HG03565 (cell line): ENCODE measurements around the gene SRGAP2B.
"Not testable (repeated sequence)": the region's sequence is repeated elsewhere in the genome, so short reads cannot be mapped to it uniquely, and the experiment has no call there.

ENCODE experiments used
- ATAC-seq: cut with Tn5 transposase; IDR thresholded peaks from one replicate; pipeline ENCODE4 v1.9.1; 2021; ENCODE audit warnings: mild to moderate bottlenecking, moderate library complexity; ENCODE audit not compliant: unreplicated experiment

SRGAP2B gene

DNA sequence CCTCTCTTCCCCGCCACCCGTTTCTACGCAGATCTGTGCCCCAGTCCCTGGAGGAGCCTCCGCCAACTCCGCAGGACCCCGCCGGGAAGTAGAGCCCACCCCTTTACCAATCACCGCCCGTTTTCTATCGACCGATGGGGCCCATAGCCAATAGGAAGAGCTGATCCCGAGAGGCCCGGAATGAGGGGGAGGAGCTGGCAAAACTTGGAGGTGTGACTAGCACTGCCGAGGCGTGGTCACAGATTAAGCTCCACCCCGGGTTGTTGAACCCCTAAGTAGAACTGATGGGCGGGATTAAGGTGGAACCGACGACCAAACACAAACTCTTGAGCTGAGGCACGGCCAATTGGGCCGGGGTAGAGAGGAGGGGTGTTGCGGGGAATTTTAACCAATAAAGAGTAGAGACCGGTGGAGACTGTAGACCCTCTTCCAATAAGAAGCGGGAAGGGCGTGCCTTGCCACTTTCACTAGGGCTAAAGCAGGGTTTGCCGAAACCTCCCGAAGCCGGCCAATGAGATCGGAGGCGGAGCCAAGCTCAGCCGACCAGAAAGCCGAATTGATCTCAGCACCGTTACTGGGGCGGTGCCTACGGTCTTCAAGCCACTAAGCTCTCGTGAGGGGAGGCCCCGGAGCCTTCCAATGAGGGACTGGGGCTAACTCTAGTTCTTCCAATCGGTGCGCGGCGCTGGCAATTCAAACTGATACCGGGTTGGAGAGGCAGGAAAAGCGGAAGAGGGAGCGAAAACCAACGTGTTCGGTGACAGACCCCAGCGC, at the start of gene SRGAP2B, which contains the start of gene FAM72D:
TSS of gene SRGAP2B (minus strand) at position 45 of the 774 bp plus-strand sequence. CDS start 2,427 bp downstream, outside the sequence.
TSS of gene FAM72D (plus strand) at position 691 of the 774 bp plus-strand sequence. CDS start 874 bp downstream, outside the sequence.
- ATAC-seq, result peak; percentile 86

DNA sequence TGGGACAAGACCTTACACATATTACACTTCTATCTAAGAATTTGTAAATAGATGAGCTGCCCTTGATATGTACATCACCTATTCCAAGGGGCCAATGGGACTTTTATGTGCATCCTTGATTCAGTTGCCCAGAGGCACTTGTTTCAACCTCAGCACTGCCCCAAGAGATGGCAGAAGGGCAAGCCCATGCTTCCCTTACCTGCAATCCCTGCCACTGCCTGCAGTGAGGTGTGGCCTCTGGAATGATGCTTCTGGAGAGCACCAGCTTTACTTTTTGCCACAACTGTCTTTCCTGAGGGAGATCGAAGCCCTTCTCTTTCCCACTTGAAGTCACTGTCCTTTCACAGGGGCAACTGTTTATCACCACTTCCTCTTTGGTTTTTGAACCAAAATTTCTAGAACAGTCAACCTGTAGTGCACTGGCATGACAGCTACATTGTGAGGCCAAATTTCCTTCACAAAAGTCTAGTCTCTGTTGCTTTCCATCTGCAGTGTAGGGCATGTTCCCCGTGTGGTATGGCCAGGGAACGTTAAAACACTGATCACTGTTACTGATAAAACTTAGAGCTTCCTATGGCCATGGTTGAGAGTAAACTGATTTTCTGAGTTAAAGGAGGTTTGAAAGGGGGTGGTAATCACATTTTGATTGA, 49.3 kb upstream of the SRGAP2B start:
- not testable (repeated sequence) for ATAC-seq

DNA sequence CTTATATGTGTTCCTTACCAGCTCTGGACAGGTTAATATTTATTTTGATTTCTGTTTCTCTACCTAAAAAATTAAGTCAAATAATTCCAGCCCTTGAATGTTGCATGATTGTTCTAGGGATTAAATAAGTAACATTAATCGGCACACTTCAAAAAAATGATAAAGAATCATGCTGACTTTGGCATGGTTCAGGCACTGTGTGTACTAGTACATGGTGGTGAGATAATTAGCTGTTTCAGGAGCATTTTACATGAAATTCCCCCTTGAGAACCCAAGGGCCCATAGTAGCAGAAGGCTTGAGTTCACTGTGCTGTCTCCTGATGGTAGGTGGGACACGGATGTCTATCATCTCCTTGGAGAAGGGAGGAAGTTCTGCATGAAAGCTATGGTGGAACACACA, 45.4 kb upstream of the SRGAP2B start:
- not testable (repeated sequence) for ATAC-seq

DNA sequence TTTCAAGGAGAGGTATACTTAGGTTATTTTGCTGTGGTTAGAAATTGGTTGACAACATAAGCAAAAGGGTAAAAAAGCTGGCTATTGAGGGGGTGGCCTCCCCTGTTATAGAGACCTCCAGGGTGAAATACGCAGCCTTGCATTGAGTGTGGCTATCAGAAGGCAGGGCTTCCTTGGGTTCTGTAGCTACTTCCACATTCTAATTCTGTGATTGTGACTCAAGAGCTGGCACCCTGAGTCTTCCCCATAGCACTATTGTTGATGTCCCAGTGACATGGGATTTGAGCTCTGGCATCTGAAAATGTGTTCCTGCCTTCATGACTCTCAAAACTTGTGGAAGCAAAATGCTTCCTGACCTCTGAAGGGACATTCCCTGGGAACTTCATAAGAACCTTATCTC, 39.3 kb upstream of the SRGAP2B start:
- not testable (repeated sequence) for ATAC-seq

DNA sequence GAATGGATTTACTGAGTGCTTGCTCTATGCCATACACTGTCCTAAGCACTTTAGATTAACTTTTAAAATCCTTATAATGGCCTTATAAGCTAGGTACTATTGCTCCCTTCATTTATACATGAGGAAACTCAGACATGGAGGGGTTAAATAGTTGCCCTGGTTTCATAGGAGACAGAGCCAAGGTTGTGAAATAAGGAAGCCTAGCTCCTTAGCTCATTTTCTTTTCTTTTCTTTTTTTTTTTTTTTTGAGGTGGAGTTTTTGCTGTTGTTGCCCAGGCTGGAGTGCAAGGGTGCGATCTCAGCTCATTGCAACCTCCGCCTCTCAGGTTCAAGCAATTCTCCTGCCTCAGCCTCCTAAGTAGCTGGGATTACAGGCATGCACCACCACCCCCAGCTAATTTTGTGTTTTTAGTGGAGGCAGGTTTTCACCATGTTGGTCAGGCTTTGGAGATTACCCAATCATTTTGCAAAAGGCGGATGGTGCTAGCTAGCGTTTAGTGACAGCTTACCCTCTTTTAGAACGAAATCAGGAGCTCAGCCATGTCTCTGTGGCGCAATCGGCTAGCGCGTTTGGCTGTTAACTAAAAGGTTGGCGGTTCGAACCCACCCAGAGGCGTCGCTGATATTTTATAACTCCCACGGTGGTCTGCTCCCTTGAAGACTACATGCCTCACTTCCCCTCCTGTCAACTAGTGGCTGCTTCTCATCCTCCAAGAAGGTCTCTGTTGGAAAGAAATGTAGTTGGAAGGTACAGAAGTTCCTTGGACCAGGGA, 33.8 kb upstream of the SRGAP2B start:
- ATAC-seq, result not testable (repeated sequence)

DNA sequence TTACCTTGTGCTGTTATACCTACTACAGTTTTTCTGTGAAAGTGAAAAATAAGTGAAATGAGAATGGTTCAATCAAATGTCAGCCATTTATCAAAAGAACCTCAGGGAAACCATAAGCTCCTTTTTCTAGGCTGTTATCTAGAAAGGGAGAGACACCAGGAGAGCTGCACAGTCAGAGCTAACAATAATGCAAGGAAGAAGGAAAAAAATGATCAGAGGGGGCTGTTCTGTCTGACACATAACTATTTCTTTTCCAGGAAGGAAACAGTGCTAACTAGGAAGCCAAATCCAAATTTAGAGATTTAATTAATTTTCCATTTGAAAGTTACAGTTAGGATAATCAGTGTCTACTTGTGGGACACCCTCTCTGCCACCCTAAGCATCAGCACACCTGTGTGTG, 32.0 kb upstream of the SRGAP2B start:
- not testable (repeated sequence) for ATAC-seq

DNA sequence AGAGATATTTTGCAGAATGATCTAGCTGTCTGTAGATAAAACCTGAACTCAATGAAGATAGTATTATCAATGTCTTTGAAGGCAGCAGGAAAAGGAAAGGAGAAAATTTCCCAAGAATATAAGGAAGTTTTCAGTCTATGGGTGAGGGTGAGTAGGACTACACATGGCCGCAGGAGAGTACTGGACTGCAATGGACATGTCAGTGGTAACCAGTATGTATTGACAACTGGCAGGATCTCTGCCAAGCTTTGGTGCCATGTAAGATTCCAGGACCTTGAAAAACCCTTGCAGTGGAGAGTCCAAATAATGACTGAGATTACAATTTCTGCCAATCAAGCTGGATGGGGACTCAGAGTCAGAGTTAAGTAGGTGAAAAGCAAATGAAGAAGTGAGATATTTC, 30.0 kb upstream of the SRGAP2B start:
- ATAC-seq, result not testable (repeated sequence)

DNA sequence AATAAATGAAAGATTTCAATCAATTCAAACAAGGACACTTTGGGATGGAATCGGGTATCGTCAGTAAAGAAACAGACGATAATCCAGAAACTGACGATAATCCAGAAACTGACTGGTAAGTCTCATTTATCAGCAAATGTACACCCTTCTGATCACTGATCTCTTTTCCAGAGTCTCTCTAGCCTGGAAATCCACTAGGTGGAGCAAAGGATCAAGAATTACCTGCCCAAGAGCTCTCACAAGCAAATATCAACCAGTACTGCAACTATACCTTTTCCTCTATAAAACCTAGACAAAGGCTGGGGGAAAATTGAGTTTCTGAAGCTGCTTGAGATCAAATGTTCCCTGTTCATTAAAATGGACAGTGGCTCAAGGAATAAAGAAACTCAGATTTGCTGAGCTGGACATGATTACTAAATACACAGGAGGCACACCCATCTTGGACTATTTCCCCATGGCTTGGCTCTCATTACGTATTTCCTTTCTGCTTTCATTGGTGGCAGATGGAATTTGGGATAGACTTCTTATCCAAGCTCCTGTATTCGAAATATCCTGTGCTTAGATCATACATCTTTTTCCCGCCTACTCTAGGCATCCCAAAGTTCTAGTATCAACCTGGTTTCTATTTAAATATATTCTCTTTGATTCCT, 29.0 kb upstream of the SRGAP2B start:
- not testable (repeated sequence) for ATAC-seq

DNA sequence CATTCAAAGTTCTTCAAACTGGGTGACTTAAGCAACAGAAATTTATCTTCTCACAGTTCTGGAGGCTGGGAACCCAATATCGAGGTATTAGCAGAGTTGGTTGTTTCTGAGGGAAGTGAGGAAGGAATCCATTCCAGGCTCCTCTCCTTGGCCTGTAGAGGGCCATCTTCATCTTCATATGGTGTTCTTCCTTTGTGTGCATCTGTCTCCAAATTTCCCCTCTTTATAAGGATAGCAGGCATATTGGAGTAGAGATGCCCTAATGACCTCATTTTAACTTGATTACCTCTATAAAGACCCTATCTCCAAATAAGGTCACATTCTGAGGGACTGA, 27.9 kb upstream of the SRGAP2B start:
- not testable (repeated sequence) for ATAC-seq

DNA sequence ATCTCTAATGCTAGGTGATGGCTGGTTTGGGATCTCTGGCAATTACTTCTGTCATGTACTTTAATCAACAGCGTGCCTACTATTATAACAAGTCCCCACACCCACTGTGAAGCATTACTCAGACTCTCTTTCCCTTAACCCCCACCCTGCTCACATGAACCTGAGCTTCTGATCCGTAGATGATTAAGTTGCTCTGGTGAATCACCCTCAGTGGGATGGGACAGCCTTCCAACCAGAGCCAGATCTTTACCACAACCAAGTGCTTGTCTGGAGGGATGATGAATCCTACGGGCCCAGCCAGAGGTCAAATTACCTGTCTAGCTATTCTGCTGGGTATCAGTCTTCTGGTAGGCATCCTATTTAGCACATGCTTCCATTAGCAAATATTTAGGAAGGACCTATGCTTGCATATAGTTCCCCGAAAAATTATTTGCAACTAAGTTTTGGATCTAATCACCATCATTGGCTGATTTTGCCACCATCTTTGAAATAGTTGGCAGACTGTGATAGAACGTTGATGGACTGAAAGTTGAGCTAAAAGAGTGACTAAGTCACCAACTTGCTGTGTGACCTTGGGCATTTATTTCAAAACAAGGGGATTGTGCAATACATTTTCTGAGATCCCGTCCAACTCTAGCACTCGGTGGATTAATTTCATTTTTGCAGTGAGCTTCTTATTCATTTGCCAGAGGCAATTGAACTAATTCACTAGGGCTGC, 27.4 kb upstream of the SRGAP2B start:
- not testable (repeated sequence) for ATAC-seq

DNA sequence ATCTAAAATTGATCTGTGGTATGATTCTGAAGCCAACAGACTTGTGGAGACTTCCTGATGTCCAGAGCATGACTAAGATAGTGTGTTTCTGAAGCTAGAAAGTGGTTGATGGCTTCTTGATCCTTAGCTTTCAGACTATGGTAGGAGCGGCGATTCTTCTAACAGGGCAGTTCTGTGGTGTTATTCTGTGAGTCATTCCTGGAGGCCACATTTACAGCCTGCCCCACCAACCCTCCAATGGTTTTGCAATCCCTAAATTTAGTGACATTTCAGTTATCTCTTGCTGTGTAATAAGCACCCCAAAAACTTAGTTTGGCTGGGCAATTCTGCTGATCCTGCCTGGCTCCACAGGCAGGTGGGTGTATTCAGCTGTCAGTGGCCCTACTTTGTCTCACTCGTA, 24.7 kb upstream of the SRGAP2B start:
- ATAC-seq, result not testable (repeated sequence)

DNA sequence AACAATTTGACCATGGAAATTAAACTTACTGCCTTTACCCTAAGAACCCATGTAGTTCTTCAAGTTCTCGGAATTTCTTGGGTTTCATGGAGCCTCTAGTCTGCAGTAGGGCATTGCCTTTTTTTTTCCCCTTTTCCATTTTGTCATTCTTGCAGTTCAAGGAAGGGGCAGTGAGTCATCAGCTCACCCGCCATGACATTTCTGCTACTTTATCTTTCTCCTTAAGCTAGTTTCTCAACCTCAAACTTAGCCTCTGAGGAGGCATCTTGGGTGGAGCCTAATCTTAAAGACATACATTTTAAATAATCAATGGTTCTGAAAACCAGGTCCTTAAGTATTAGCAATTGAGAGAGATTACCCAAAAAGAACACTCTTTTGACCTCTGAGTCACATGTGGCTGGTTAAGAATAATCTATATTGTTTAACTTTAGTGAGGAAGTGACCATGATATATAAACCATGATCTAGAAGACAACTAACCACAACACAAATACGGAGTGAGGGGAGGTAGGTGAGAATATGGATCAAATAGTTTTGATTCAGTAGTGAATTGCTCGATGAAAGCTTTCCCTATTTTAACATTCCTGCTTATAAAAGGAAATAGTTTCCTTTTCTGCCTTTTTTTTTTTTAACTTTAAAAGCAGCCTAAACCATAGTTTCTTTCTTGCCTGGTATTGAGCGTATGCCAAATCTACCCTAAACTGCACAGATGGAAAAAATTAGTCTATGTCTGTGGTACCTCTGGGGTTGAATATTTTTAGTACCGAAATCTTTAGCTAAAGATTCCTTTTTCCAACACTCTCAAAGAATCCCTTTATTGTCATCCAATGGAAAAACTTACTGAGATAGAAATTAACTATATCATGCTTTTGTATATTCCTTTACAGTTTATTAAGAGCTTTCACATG, 20.7 kb upstream of the SRGAP2B start:
- not testable (repeated sequence) for ATAC-seq

DNA sequence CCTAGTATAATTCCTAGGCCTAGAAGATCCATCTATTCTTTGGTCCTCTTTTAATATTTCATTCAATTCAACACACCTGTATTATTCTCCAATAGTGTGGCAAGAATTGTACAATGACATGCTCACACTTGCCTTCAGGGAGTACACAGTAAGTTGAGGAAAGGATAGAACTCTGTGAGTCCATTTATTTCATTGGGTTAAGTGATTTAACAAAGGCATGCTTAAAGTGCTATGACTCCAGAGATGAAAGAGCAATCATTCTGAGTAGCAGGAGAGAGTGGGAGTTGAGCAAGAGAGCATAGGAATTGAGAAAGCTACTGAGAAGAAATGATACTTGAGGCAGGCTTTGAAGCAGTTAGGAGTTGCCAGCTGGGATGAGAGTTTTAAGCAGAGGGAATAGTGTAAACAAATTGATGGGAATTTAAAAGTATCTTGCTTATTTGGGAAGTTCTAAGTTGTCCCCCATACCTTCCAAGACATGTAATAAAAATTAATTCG, 19.5 kb upstream of the SRGAP2B start:
- not testable (repeated sequence) for ATAC-seq

DNA sequence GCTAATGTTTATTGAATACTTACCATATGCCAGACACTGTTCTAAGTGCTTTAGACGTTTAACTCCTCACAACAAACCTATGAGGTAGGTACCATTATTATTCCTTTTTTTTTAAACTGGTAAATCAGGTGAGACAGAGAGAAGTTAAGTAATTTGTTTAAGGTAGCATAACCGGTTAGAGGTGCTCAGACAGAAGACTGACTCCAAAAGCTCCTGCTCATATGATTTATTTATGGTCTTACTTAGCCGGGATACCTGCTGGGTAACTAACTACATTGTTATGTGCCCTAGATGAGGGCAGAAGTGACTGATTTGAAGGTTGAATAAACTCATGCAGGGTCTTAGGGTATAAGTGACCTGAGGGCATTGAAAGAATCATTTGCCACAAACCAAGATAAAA, 17.6 kb upstream of the SRGAP2B start:
- not testable (repeated sequence) for ATAC-seq

DNA sequence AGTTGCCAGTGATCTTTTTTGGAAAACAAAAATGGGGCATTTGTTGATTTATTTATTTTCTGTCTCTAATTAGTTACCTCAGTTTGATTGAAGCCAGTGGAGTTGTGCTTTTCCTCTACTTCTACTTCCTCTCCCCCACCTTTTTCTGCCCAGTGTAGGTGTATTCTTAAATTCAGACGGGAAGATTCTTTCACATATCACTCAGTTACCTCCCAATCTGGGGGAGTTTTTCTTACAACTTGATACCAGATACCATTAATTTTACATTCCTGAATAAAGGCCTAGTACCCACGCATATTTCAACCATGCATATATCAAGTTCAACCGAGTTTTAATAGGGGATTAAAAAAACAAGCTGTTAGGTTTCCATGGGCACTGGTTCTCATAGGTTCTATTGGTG, 16.5 kb upstream of the SRGAP2B start:
- not testable (repeated sequence) for ATAC-seq

DNA sequence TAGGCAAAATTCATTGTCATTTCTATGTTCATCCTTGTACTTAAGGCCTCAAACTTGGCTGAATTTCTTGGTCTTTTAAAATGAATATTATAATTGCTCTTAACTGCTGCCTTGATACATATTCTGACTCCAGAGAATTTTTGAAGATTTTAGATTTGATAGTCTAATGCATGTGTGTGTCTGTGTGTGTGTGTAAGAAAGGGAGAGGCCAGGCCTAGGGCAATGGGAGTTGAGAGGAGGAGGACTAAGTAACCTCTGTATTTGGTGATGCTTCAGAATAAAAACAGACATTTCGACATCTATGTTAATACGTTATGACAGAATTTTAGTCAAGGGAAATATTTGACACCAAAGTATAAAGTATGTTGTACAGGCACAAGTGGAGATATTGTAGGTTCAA, 8.2 kb upstream of the SRGAP2B start:
- ATAC-seq, result not testable (repeated sequence)

DNA sequence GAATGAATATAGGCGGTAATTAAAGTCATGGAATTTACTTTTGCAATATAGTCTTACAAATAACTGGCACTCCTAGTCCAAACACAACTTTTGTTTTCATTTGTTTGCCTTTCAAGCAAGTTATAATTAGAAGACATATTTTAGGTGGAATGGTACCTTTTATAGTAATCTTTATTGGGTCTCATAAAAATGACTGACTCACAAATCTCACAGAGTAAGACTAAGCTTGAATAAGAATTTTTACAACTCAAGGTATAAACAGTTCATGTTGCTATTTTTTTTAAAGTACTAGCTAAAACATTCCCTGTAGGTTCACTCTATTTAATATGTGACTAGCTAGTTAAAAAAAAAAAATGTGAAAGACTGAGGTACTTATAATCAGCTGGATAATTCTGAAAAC, 6.6 kb upstream of the SRGAP2B start:
- not testable (repeated sequence) for ATAC-seq

DNA sequence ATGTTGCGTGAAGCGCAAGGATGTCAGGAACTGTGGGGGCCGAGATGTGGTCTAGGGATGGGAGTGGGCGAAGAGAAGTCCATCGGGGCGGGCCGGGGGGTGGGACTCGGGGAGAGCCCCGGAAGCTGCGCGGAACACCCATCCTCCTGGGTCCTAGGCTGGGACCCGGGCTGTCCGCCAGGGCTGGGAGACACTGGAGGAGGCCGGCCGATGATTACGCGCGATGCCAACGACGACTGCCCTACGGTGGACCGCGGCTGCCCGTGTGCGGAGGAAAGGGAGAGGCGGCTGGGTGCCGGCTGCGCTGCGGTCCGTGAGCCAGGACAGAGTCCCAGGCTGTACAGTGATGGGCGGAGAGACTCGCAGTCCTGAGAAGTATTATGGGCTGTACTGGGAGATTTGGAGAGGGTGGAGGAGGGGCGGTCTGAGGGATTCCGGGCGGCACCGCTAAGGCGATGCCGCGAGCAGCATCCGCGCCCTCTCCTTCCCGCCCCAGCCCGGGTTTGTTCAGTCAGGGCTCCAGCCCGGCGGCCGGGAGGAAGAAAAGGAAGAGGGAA, 395 bp downstream of the SRGAP2B start:
- peak; percentile 0 for ATAC-seq
